HG03060 (cell line): ENCODE data around the gene TMEM150C.
"Not testable (repeated sequence)": the region's sequence is repeated elsewhere in the genome, so short reads cannot be mapped to it uniquely, and the experiment has no call there.

Source experiments
- ATAC-seq: cut with Tn5 transposase; IDR thresholded peaks from one replicate; pipeline ENCODE4 v1.9.1; 2021; ENCODE audit warnings: low read depth, moderate number of reproducible peaks; ENCODE audit not compliant: unreplicated experiment

TMEM150C gene

GRCh38 chr4:82569727-82570126, 7.9 kb upstream of the TMEM150C start:
- ATAC-seq, result no peak

GRCh38 chr4:82569076-82569475, 7.3 kb upstream of the TMEM150C start:
- ATAC-seq, result no peak

GRCh38 chr4:82567444-82567843, 5.7 kb upstream of the TMEM150C start:
- ATAC-seq, result no peak

GRCh38 chr4:82562564-82562854, 721 bp upstream of the TMEM150C start:
- no peak for ATAC-seq

GRCh38 chr4:82560853-82561785, 669 bp downstream of the TMEM150C start:
- no peak for ATAC-seq

- ATAC-seq, result no peak
Measured at GRCh38 chr4:82559735-82560120, 2.1 kb downstream of the TMEM150C start.

GRCh38 chr4:82559090-82559734, 2.6 kb downstream of the TMEM150C start:
- ATAC-seq, result not testable (repeated sequence)

- ATAC-seq, result no peak
Measured at GRCh38 chr4:82555276-82555675, 6.5 kb downstream of the TMEM150C start.

GRCh38 chr4:82553020-82553419, 8.8 kb downstream of the TMEM150C start:
- no peak for ATAC-seq

- ATAC-seq, result no peak
Measured at GRCh38 chr4:82551734-82552133, 10.1 kb downstream of the TMEM150C start.

- not testable (repeated sequence) for ATAC-seq
Measured at GRCh38 chr4:82547850-82548249, 13.9 kb downstream of the TMEM150C start.

GRCh38 chr4:82543131-82543530, 18.7 kb downstream of the TMEM150C start:
- ATAC-seq, result no peak

- no peak for ATAC-seq
Measured at GRCh38 chr4:82542642-82543041, 19.1 kb downstream of the TMEM150C start.

- ATAC-seq, result no peak
Measured at GRCh38 chr4:82529322-82529721, 32.5 kb downstream of the TMEM150C start.

GRCh38 chr4:82528868-82529267, 32.9 kb downstream of the TMEM150C start:
- ATAC-seq, result no peak

- no peak for ATAC-seq
Measured at GRCh38 chr4:82528074-82528473, 33.7 kb downstream of the TMEM150C start.

GRCh38 chr4:82525307-82525911, 36.4 kb downstream of the TMEM150C start:
- no peak for ATAC-seq

GRCh38 chr4:82524570-82525152, 37.1 kb downstream of the TMEM150C start:
- no peak for ATAC-seq

- ATAC-seq, result no peak
Measured at GRCh38 chr4:82523179-82523578, 38.6 kb downstream of the TMEM150C start.

GRCh38 chr4:82522472-82522871, 39.3 kb downstream of the TMEM150C start:
- no peak for ATAC-seq

- ATAC-seq, result no peak
Measured at GRCh38 chr4:82521283-82521682, 40.5 kb downstream of the TMEM150C start.
